HepG2 (cell line): ENCODE measurements around the gene TM9SF3. TPM values are rescaled to one million over a fixed set of nuclear protein-coding genes. Genes with fewer than 3 reads are reported as not detected.

Experiments used
- ATAC-seq: fragments of 200-7000 bp; cut with Tn5 transposase; 3 replicates; pipeline ENCODE4 v1.9.1; 2020; ENCODE audit warnings: mild to moderate bottlenecking, moderate library complexity
- BruUV-seq: library from RNA; stranded (reverse); fragments of 400-500 nt; replicated peaks from 2 replicates; lab custom pipeline; 2021; lab: Mats Ljungman, UMichigan
- CTCF ChIA-PET: fragments of 300-600 bp; formaldehyde crosslinking; extraction: SDS; loops from one replicate; lab custom pipeline; 2021; ENCODE audit warnings: low total read pairs, inconsistent platforms, low intra/inter-chr PET ratio; lab: Yijun Ruan, JAX
- POLR2A ChIA-PET: fragments of 350-600 bp; sonication (Branson Sonifier 250); formaldehyde crosslinking; loops from one replicate; lab custom pipeline; 2020; ENCODE audit warnings: antibody characterized with exemption, inconsistent platforms; lab: Yijun Ruan, JAX
- DNase-seq: peaks from one replicate; pipeline ENCODE4 v3.0.0-alpha.2; 2015; ENCODE audit warnings: low spot score
- FAIRE-seq: peaks from 3 replicates; lab custom pipeline; 2011; peaks lifted over from hg19 to GRCh38; lab: Jason Lieb, UNC
- H2AFZ ChIP-seq: one replicate; pipeline ENCODE4 v1.6.1; 2011; ENCODE audit warnings: low read length, inconsistent platforms
- H3K27ac ChIP-seq: fragments of 300-600 bp; 3 replicates; pipeline ENCODE4 v1.8.0; 2011; ENCODE audit warnings: mixed run types, mild to moderate bottlenecking, mixed read lengths, low read length, inconsistent platforms; ENCODE audit not compliant: insufficient read depth; ENCODE audit errors: extremely low read length
- H3K27me3 ChIP-seq, 2 experiments: fragments of 200-600 bp in 1 of 2; 2 replicates in 1 of 2; 3 replicates in 1 of 2; pipeline versions ENCODE4 v1.6.0 to v1.8.0; 2011; ENCODE audit warnings: low read length in 2 of 2, mild to moderate bottlenecking in 2 of 2, moderate library complexity in 2 of 2, inconsistent platforms in 1 of 2; ENCODE audit not compliant: insufficient read depth in 2 of 2, control insufficient read depth in 1 of 2
- H3K36me3 ChIP-seq, 2 experiments: fragments of 200-600 bp in 1 of 2; replicated peaks in 1 of 2; 2 replicates in 1 of 2; 3 replicates in 1 of 2; pipeline versions ENCODE4 v1.5.1 to v1.8.0; 2011; ENCODE audit warnings: low read length in 2 of 2, inconsistent platforms in 1 of 2; ENCODE audit not compliant: insufficient read depth in 2 of 2, control insufficient read depth in 1 of 2
- H3K4me1 ChIP-seq: 2 replicates; pipeline ENCODE4 v1.5.1; 2012; ENCODE audit warnings: low read length, inconsistent platforms; ENCODE audit not compliant: insufficient read depth
- H3K4me2 ChIP-seq: 2 replicates; pipeline ENCODE4 v1.6.0; 2011; ENCODE audit warnings: low read depth, low read length, inconsistent platforms
- H3K4me3 ChIP-seq, 3 experiments: fragments of 200-600 bp in 1 of 3; sonication (generic), shearing (Covaris generic) in 1 of 3; replicated peaks in 1 of 3; 2 replicates each; pipeline ENCODE4 v1.5.1; 2011 to 2016; ENCODE audit warnings: low read length in 3 of 3, inconsistent platforms in 2 of 3, low read depth in 2 of 3, mild to moderate bottlenecking in 2 of 3, control low read depth in 1 of 3, mixed read lengths in 1 of 3; ENCODE audit not compliant: insufficient read depth in 1 of 3
- H3K79me2 ChIP-seq: one replicate; pipeline ENCODE4 v1.6.1; 2011; ENCODE audit warnings: low read length, inconsistent platforms; ENCODE audit not compliant: insufficient read depth
- H3K9ac ChIP-seq: 2 replicates; pipeline ENCODE4 v1.6.0; 2011; ENCODE audit warnings: mild to moderate bottlenecking, low read depth, low read length, inconsistent platforms; ENCODE audit not compliant: insufficient read depth
- H3K9me3 ChIP-seq: 2 replicates; pipeline ENCODE4 v1.5.1; 2012; ENCODE audit warnings: mild to moderate bottlenecking, low read length
- H4K20me1 ChIP-seq: 2 replicates; pipeline ENCODE4 v1.6.0; 2011; ENCODE audit warnings: inconsistent platforms, mild to moderate bottlenecking, low read length, moderate library complexity; ENCODE audit not compliant: insufficient read depth
- NFYC ChIP-seq: IDR thresholded peaks from 2 replicates; pipeline ENCODE4 v1.6.1; 2016; ENCODE audit warnings: missing genetic modification reagents, missing compliant biosample characterization
- RAD21 ChIP-seq: fragments of 450-650 bp; formaldehyde crosslinking; IDR thresholded peaks from 2 replicates; pipeline ENCODE4 v1.5.0; 2020; ENCODE audit warnings: mild to moderate bottlenecking
- RFX1 ChIP-seq: fragments of 450-650 bp; IDR thresholded peaks from 2 replicates; pipeline ENCODE4 v1.6.1; 2017
- SMC3 ChIP-seq: IDR thresholded peaks from 2 replicates; pipeline ENCODE4 v1.6.1; 2011; ENCODE audit warnings: low read length, improper control_type of control experiment
- STAG1 ChIP-seq: sonication (generic); formaldehyde crosslinking; IDR thresholded peaks from 2 replicates; pipeline ENCODE4 v1.4.0; 2020; ENCODE audit warnings: missing genetic modification reagents
- ZNF589 ChIP-seq: sonication (generic); formaldehyde crosslinking; conservative IDR thresholded peaks from 2 replicates; pipeline ENCODE4 v1.8.0; 2022; ENCODE audit warnings: mild to moderate bottlenecking, moderate library complexity, missing genetic modification reagents
- WGBS: methylation state at CpG from one replicate; pipeline ENCODE4 v1.1.6; 2017; ENCODE audit warnings: low lambda C conversion rate; 5-methylcytosine and 5-hydroxymethylcytosine counted together
- in situ Hi-C: cut with HindIII; loops from 2 replicates; pipeline ENCODE4 v1.10.0; 2017; ENCODE audit warnings: low pct_unique_long_range_greater_than_20kb; ENCODE audit not compliant: extremely low pct_ligation_motif_present
- intact Hi-C: fragments of 100-400 bp; cut with micrococcal nuclease; formaldehyde crosslinking; loops from one replicate; pipeline ENCODE4 v1.10.0; 2022; ENCODE audit not compliant: unreplicated experiment
- polyA plus RNA-seq, 8 experiments: library from polyadenylated mRNA; depleted of rRNA in 3 of 8; stranded (reverse) in 7 of 8; unstranded in 1 of 8; fragments of >200 nt; fragmentation: Illumina TruSeq in 4 of 8; extraction: Trizol in 4 of 8; gene quantifications; 2 replicates each; pipeline versions ENCODE4 v1.2.1 to v1.2.3, GENCODE V29; 2011 to 2016; ENCODE audit warnings: low read depth in 4 of 8, missing spikeins in 1 of 8, mixed read lengths in 1 of 8; ENCODE audit not compliant: insufficient read depth in 1 of 8
- total RNA-seq, 5 experiments: library from RNA; depleted of rRNA; stranded (reverse); fragments of >200 nt; fragmentation: Illumina TruSeq; extraction: Trizol; gene quantifications; 2 replicates each; pipeline ENCODE4 v1.2.3, GENCODE V29; 2016; ENCODE audit warnings: low read depth in 1 of 5
- TF ChIP-seq, protein P1 (sequence below): sonication (generic); formaldehyde crosslinking; IDR thresholded peaks from 2 replicates; pipeline ENCODE4 v1.4.0; 2020; ENCODE audit warnings: missing genetic modification reagents
- TF ChIP-seq, protein P2 (sequence below): IDR thresholded peaks from 2 replicates; pipeline ENCODE4 v1.6.1; 2018; ENCODE audit warnings: missing genetic modification reagents, mild to moderate bottlenecking, missing compliant biosample characterization
- TF ChIP-seq, protein P3 (sequence below): sonication (generic); formaldehyde crosslinking; IDR thresholded peaks from 2 replicates; pipeline ENCODE4 v1.5.0; 2020; ENCODE audit warnings: mild to moderate bottlenecking, missing genetic modification reagents, moderate library complexity
- TF ChIP-seq, protein P4 (sequence below): sonication (generic); formaldehyde crosslinking; IDR thresholded peaks from 2 replicates; pipeline ENCODE4 v1.8.0; 2022; ENCODE audit warnings: mild to moderate bottlenecking, missing genetic modification reagents, moderate library complexity

The TM9SF3 gene
- total and polyA plus RNA-seq, 2 of the 13 experiments (the other 11 are each of a cell fraction or from before 2014, with no cell fraction given) = 43.8 to 120 TPM

DNA sequence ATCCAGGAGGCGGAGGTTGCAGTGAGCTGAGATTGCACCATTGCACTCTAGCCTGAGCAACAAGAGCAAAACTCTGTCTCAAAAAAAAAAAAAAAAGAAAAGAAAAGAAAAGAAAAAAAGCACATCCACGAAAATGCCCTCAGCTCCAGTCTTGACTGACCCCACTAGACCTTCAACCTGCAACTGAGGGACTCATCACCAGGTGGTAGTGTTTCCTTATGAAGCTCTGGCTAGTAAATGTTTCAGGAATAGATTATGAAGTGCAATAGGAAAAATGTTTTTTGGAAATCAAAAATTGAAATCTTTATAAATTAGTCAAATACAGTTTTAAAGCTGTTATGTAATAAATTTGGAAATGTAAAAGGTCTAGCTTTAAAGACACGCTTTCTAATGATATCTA is 95.5 kb downstream of the TM9SF3 start:
- in situ Hi-C loops = no loop called here

More for the DNA sequence above, 95.5 kb downstream of the TM9SF3 start:
- H2AFZ ChIP-seq = no peak overlapping the region
- TF ChIP-seq RAD21 (CRISPR knock-in tag) = peak; percentile 37; the same call in 1 of the 2 replicates
- TF ChIP-seq ZNF589 (CRISPR knock-in tag) = no peak
- TF ChIP-seq, protein P1, sequence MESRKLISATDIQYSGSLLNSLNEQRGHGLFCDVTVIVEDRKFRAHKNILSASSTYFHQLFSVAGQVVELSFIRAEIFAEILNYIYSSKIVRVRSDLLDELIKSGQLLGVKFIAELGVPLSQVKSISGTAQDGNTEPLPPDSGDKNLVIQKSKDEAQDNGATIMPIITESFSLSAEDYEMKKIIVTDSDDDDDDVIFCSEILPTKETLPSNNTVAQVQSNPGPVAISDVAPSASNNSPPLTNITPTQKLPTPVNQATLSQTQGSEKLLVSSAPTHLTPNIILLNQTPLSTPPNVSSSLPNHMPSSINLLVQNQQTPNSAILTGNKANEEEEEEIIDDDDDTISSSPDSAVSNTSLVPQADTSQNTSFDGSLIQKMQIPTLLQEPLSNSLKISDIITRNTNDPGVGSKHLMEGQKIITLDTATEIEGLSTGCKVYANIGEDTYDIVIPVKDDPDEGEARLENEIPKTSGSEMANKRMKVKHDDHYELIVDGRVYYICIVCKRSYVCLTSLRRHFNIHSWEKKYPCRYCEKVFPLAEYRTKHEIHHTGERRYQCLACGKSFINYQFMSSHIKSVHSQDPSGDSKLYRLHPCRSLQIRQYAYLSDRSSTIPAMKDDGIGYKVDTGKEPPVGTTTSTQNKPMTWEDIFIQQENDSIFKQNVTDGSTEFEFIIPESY (CRISPR knock-in tag) = no peak
- TF ChIP-seq, protein P2, sequence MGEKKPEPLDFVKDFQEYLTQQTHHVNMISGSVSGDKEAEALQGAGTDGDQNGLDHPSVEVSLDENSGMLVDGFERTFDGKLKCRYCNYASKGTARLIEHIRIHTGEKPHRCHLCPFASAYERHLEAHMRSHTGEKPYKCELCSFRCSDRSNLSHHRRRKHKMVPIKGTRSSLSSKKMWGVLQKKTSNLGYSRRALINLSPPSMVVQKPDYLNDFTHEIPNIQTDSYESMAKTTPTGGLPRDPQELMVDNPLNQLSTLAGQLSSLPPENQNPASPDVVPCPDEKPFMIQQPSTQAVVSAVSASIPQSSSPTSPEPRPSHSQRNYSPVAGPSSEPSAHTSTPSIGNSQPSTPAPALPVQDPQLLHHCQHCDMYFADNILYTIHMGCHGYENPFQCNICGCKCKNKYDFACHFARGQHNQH (CRISPR knock-in tag) = no peak
- TF ChIP-seq, protein P3, sequence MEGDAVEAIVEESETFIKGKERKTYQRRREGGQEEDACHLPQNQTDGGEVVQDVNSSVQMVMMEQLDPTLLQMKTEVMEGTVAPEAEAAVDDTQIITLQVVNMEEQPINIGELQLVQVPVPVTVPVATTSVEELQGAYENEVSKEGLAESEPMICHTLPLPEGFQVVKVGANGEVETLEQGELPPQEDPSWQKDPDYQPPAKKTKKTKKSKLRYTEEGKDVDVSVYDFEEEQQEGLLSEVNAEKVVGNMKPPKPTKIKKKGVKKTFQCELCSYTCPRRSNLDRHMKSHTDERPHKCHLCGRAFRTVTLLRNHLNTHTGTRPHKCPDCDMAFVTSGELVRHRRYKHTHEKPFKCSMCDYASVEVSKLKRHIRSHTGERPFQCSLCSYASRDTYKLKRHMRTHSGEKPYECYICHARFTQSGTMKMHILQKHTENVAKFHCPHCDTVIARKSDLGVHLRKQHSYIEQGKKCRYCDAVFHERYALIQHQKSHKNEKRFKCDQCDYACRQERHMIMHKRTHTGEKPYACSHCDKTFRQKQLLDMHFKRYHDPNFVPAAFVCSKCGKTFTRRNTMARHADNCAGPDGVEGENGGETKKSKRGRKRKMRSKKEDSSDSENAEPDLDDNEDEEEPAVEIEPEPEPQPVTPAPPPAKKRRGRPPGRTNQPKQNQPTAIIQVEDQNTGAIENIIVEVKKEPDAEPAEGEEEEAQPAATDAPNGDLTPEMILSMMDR (CRISPR knock-in tag) = peak; percentile 65
- TF ChIP-seq STAG1 (CRISPR knock-in tag) = peak; percentile 73
- TF ChIP-seq RFX1 = no peak
- TF ChIP-seq NFYC (CRISPR knock-in tag) = no peak
- peak; percentile 69 for TF ChIP-seq SMC3
- TF ChIP-seq, protein P4, sequence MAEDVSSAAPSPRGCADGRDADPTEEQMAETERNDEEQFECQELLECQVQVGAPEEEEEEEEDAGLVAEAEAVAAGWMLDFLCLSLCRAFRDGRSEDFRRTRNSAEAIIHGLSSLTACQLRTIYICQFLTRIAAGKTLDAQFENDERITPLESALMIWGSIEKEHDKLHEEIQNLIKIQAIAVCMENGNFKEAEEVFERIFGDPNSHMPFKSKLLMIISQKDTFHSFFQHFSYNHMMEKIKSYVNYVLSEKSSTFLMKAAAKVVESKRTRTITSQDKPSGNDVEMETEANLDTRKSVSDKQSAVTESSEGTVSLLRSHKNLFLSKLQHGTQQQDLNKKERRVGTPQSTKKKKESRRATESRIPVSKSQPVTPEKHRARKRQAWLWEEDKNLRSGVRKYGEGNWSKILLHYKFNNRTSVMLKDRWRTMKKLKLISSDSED = no peak
- TF ChIP-seq, all 625 proteins: peak for 4
- Histone ChIP-seq H3K9ac (no peak overlapping the region), H3K4me1 (no peaks in the 10 kb centered on the region), H3K36me3 (no peaks in the 10 kb centered on the region), H3K27ac (no peak overlapping the region), H3K79me2 (no peaks in the 10 kb centered on the region), H3K4me2 (no peak overlapping the region), H3K9me3 (no peaks in the 10 kb centered on the region), H3K27me3 (peaks cover 5 to 34% of the 10 kb centered on the region in 2 experiments; a peak in 4 of 5 replicates), H3K4me3 (no peak overlapping the region), H4K20me1 (no peaks in the 10 kb centered on the region)
- ChIA-PET CTCF (interaction anchor here (1.3 kb wide), 1 partner anchor 20 kb away, joined by 8 read pairs; no protein-coding TSS in a partner anchor), POLR2A (no interaction called here)
- no peak for DNase-seq
- peak; percentile 61 for ATAC-seq
- intact Hi-C loops = loop anchor here (1.0 kb wide), 1 partner anchor 20 kb away; no protein-coding TSS in a partner anchor
- 27% methylated on average over 3 of the region's 3 CpGs for WGBS
- no peak for FAIRE-seq
- no TSS peak for BruUV-seq
